Caco-2 (cell line): ENCODE results near the gene KCNG4. TPM values are rescaled to one million over a fixed set of nuclear protein-coding genes. Genes with fewer than 3 reads are reported as not detected.

ENCODE experiments used
- Bru-seq: library from RNA; stranded (reverse); fragments of 400-500 nt; gene quantifications from one replicate; lab custom pipeline; 2021; lab: Mats Ljungman, UMichigan
- BruChase-seq, 2 experiments: library from RNA; stranded (reverse); fragments of 400-500 nt; gene quantifications; one replicate each; lab custom pipeline; 2021; lab: Mats Ljungman, UMichigan
- BruUV-seq: library from RNA; stranded (reverse); fragments of 400-500 nt; replicated peaks from 2 replicates; lab custom pipeline; 2021; lab: Mats Ljungman, UMichigan
- CTCF ChIA-PET: fragments of 300-600 bp; sonication (Branson Sonifier 250); formaldehyde crosslinking; loops from one replicate; lab custom pipeline; 2022; ENCODE audit warnings: antibody characterized with exemption; lab: Charles Lee
- POLR2A ChIA-PET: fragments of 300-600 bp; sonication (Branson Sonifier 250); formaldehyde crosslinking; loops from one replicate; lab custom pipeline; 2022; ENCODE audit warnings: antibody characterized with exemption; lab: Charles Lee
- DNase-seq, 2 experiments: peaks; one replicate each; pipeline versions ENCODE4 v3.0.0 to v3.0.0-alpha.2; 2020 to 2022
- H3K27me3 ChIP-seq: replicated peaks from 2 replicates; pipeline ENCODE4 v1.6.0; 2011; ENCODE audit warnings: low read length; ENCODE audit not compliant: control insufficient read depth, insufficient read depth
- H3K36me3 ChIP-seq: 2 replicates; pipeline ENCODE4 v1.5.1; 2011; ENCODE audit warnings: low read length; ENCODE audit not compliant: control insufficient read depth, insufficient read depth
- H3K4me1 ChIP-seq: fragments of 250-450 bp; sonication (Bioruptor Pico); 2 replicates; pipeline ENCODE4 v1.5.1; 2020; ENCODE audit warnings: mild to moderate bottlenecking
- H3K4me3 ChIP-seq: 2 replicates; pipeline ENCODE4 v1.5.1; 2011; ENCODE audit warnings: low read depth, mild to moderate bottlenecking, control low read depth, low read length
- H3K9me3 ChIP-seq: fragments of 250-450 bp; sonication (Bioruptor Pico); 2 replicates; pipeline ENCODE4 v1.5.1; 2020; ENCODE audit warnings: mild to moderate bottlenecking, moderate library complexity
- H3K27ac Mint-ChIP-seq: one replicate; pipeline ENCODE4 v1.8.0; 2022; ENCODE audit warnings: mixed read lengths; ENCODE audit not compliant: unreplicated experiment
- H3K27me3 Mint-ChIP-seq: one replicate; pipeline ENCODE4 v1.8.0; 2022; ENCODE audit warnings: mixed read lengths; ENCODE audit not compliant: insufficient read depth, unreplicated experiment
- H3K36me3 Mint-ChIP-seq: one replicate; pipeline ENCODE4 v1.8.0; 2022; ENCODE audit warnings: mild to moderate bottlenecking, mixed read lengths; ENCODE audit not compliant: insufficient read depth, unreplicated experiment
- H3K4me1 Mint-ChIP-seq: one replicate; pipeline ENCODE4 v1.8.0; 2022; ENCODE audit warnings: low read depth, mixed read lengths; ENCODE audit not compliant: unreplicated experiment
- H3K4me3 Mint-ChIP-seq: one replicate; pipeline ENCODE4 v1.8.0; 2022; ENCODE audit warnings: mild to moderate bottlenecking, moderate library complexity, mixed read lengths; ENCODE audit not compliant: unreplicated experiment
- H3K9me3 Mint-ChIP-seq: one replicate; pipeline ENCODE4 v1.8.0; 2022; ENCODE audit warnings: mixed read lengths; ENCODE audit not compliant: unreplicated experiment
- CTCF ChIP-seq, 2 experiments: fragments of 200-600 bp in 1 of 2; IDR thresholded peaks; 1 replicate in 1 of 2; 2 replicates in 1 of 2; pipeline versions ENCODE4 v1.5.1 to v1.8.0; 2011 to 2022; ENCODE audit warnings: antibody characterized with exemption in 1 of 2, control low read depth in 1 of 2, inconsistent platforms in 1 of 2, low read depth in 1 of 2, low read length in 1 of 2, mild to moderate bottlenecking in 1 of 2, moderate library complexity in 1 of 2; ENCODE audit not compliant: insufficient read depth in 1 of 2, severe bottlenecking in 1 of 2, unreplicated experiment in 1 of 2
- intact Hi-C: fragments of 100-400 bp; cut with micrococcal nuclease; formaldehyde crosslinking; loops from one replicate; pipeline ENCODE4 v1.10.0; 2022; ENCODE audit not compliant: unreplicated experiment
- long read RNA-seq: library from polyadenylated mRNA; stranded (forward); transcript quantifications from one replicate; pipeline ENCODE4 v2.0.0, GENCODE V29; 2022
- total RNA-seq: library from RNA; stranded (reverse); gene quantifications from 2 replicates; pipeline ENCODE4 v1.2.3, GENCODE V29; 2022

KCNG4 gene
- total RNA-seq (not detected in 2 replicates), Bru-seq, nascent RNA (not detected), BruChase-seq, experiment 1, labeled RNA remaining after a 2-hour chase (not detected), BruChase-seq, experiment 2, labeled RNA remaining after a 6-hour chase (not detected)
- long read RNA-seq: 0 reads

GRCh38 chr16:84239909-84240308 lies at the start of gene KCNG4:
Gene KCNG4 (minus strand): TSS chr16:84240012. CDS start chr16:84237485, 2,527 bp downstream.
- DNase-seq: no peak
- H3K27ac Mint-ChIP-seq: no peak within 1 kb of the TSS
- no peaks in the 10 kb centered on the region for H3K4me1 Mint-ChIP-seq
- ChIA-PET CTCF (no interaction called here), POLR2A (no interaction called here)
- H3K9me3 ChIP-seq: no peaks in the 10 kb centered on the region
- H3K36me3 Mint-ChIP-seq: no peaks in the 10 kb centered on the region
- H3K4me3 Mint-ChIP-seq: no peak within 1 kb of the TSS
- H3K27me3 ChIP-seq: peaks cover 2% of the 10 kb centered on the region
- BruUV-seq: no TSS peak
- no peaks in the 10 kb centered on the region for H3K36me3 ChIP-seq
- peaks cover 37% of the 10 kb centered on the region for H3K27me3 Mint-ChIP-seq
- no peak within 1 kb of the TSS for H3K4me3 ChIP-seq
- no peak for TF ChIP-seq CTCF (IDR thresholded peaks at IDR 0.05; ENCODE audit: insufficient read depth in 1 of 2, low read depth in 1 of 2, low read length in 1 of 2, severe bottlenecking in 1 of 2, unreplicated experiment in 1 of 2)
- intact Hi-C loops: no loop called here
- no peaks in the 10 kb centered on the region for H3K9me3 Mint-ChIP-seq
- H3K4me1 ChIP-seq: no peaks in the 10 kb centered on the region

- no peak overlapping the region for H3K4me3 Mint-ChIP-seq
- H3K4me3 ChIP-seq: no peak overlapping the region
- H3K27me3 ChIP-seq: no peaks in the 10 kb centered on the region
- H3K27me3 Mint-ChIP-seq: peaks cover 18% of the 10 kb centered on the region
- ChIA-PET POLR2A (no interaction called here), CTCF (no interaction called here)
- no peaks in the 10 kb centered on the region for H3K4me1 Mint-ChIP-seq
- H3K9me3 Mint-ChIP-seq: peaks cover 7% of the 10 kb centered on the region
- TF ChIP-seq CTCF (IDR thresholded peaks at IDR 0.05; ENCODE audit: insufficient read depth in 1 of 2, low read depth in 1 of 2, low read length in 1 of 2, severe bottlenecking in 1 of 2, unreplicated experiment in 1 of 2): no peak
- DNase-seq: no peak
- H3K9me3 ChIP-seq: no peaks in the 10 kb centered on the region
- intact Hi-C loops: no loop called here
- no peaks in the 10 kb centered on the region for H3K36me3 ChIP-seq
- no peaks in the 10 kb centered on the region for H3K4me1 ChIP-seq
- no peaks in the 10 kb centered on the region for H3K36me3 Mint-ChIP-seq
- no peak overlapping the region for H3K27ac Mint-ChIP-seq
- no TSS peak for BruUV-seq
Measured at GRCh38 chr16:84288902-84289301, 49.1 kb upstream of the KCNG4 start.

- Histone ChIP-seq H3K27me3 (no peaks in the 10 kb centered on the region), H3K9me3 (no peaks in the 10 kb centered on the region), H3K4me3 (no peak overlapping the region), H3K4me1 (no peaks in the 10 kb centered on the region), H3K36me3 (no peaks in the 10 kb centered on the region)
- DNase-seq: no peak
- POLR2A ChIA-PET: no interaction called here
- Mint-ChIP-seq H3K4me3 (no peak overlapping the region), H3K9me3 (peaks cover 7% of the 10 kb centered on the region), H3K27ac (no peak overlapping the region), H3K36me3 (no peaks in the 10 kb centered on the region), H3K4me1 (no peaks in the 10 kb centered on the region), H3K27me3 (peaks cover 15% of the 10 kb centered on the region)
- intact Hi-C loops: no loop called here
- TF ChIP-seq CTCF (IDR thresholded peaks at IDR 0.05; ENCODE audit: insufficient read depth in 1 of 2, low read depth in 1 of 2, low read length in 1 of 2, severe bottlenecking in 1 of 2, unreplicated experiment in 1 of 2): no peak
- no TSS peak for BruUV-seq
- CTCF ChIA-PET: no interaction called here
Measured at GRCh38 chr16:84286578-84287240, 46.9 kb upstream of the KCNG4 start.
